Heart left ventricle (tissue), 16 donors: ENCODE data around the gene TRPC4. TPM values are rescaled to one million over a fixed set of nuclear protein-coding genes. Genes with fewer than 3 reads are reported as not detected.

ENCODE experiments used
- ATAC-seq, 4 donors: fragments of 200-7000 bp; cut with Tn5 transposase; one replicate each; pipeline ENCODE4 v1.9.1; 2020 to 2022; ENCODE audit warnings: moderate library complexity in 4 of 4, mild to moderate bottlenecking in 3 of 4, moderate number of reproducible peaks in 1 of 4
- DNase-seq, 5 donors: peaks; one replicate each; pipeline ENCODE4 v3.0.0-alpha.2; 2020
- H3K27ac ChIP-seq, 12 donors: fragments of 200-600 bp; sonication (generic) in 4 of 12; one replicate each; pipeline versions ENCODE4 v1.5.0 to v1.8.0; 2016 to 2022; ENCODE audit warnings: mild to moderate bottlenecking in 2 of 12
- H3K27me3 ChIP-seq, 9 donors: fragments of 200-600 bp; sonication (generic) in 2 of 9; one replicate each; pipeline versions ENCODE4 v1.5.1 to v1.8.0; 2016 to 2022; ENCODE audit warnings: mild to moderate bottlenecking in 3 of 9
- H3K36me3 ChIP-seq, 9 donors: fragments of 200-600 bp; sonication (generic) in 2 of 9; one replicate each; pipeline versions ENCODE4 v1.5.0 to v1.8.0; 2018 to 2022; ENCODE audit warnings: mild to moderate bottlenecking in 2 of 9
- H3K4me1 ChIP-seq, 12 donors: fragments of 200-600 bp; sonication (generic) in 4 of 12; one replicate each; pipeline versions ENCODE4 v1.5.0 to v1.8.0; 2016 to 2022; ENCODE audit warnings: mild to moderate bottlenecking in 3 of 12
- H3K4me3 ChIP-seq, 12 donors: fragments of 200-600 bp; sonication (generic) in 4 of 12; one replicate each; pipeline versions ENCODE4 v1.5.0 to v1.8.0; 2017 to 2022; ENCODE audit warnings: mild to moderate bottlenecking in 9 of 12, moderate library complexity in 4 of 12
- H3K9me3 ChIP-seq, 12 donors: fragments of 200-600 bp; sonication (generic) in 4 of 12; one replicate each; pipeline versions ENCODE4 v1.5.0 to v1.8.0; 2016 to 2022; ENCODE audit warnings: mild to moderate bottlenecking in 1 of 12
- POLR2A ChIP-seq, 2 donors: fragments of 450-650 bp; IDR thresholded peaks; one replicate each; pipeline ENCODE4 v1.6.1; 2017; ENCODE audit warnings: antibody characterized with exemption in 2 of 2, mild to moderate bottlenecking in 2 of 2, moderate library complexity in 2 of 2
- WGBS, 4 donors: extraction: QIAGEN DNeasy Blood & Tissue Kit in 2 of 4; methylation state at CpG; one replicate each; pipeline versions ENCODE4 v1.1.5 to v1.1.7; 2013 to 2018; 5-methylcytosine and 5-hydroxymethylcytosine counted together
- intact Hi-C, 10 donors: fragments of 100-400 bp; cut with DNase I; formaldehyde crosslinking; loops; one replicate each; pipeline versions ENCODE4 v1.11.1 to v1.14.2; 2022
- polyA plus RNA-seq, 2 donors: library from polyadenylated mRNA; stranded (reverse); fragments of 200-250 nt; gene quantifications; one replicate each; pipeline ENCODE4 v1.2.3, GENCODE V29; 2013
- total RNA-seq, 9 donors: library from RNA; depleted of rRNA in 2 of 9; stranded (reverse); fragments of >200 nt in 2 of 9; fragmentation: NEBNext Ultra II Directional in 3 of 9; extraction: Animal tissue kit (Norgen Biotek cat#: 25700) in 3 of 9; gene quantifications; one replicate each; pipeline versions ENCODE4 v1.1.0 to v1.2.4, GENCODE V29; 2016 to 2023
- TF ChIP-seq, protein P1 (sequence below), 12 donors: fragments of 200-600 bp; sonication (generic) in 4 of 12; IDR thresholded peaks; one replicate each; pipeline versions ENCODE4 v1.5.0 to v1.8.0; 2018 to 2022; ENCODE audit warnings: antibody characterized with exemption in 12 of 12, mild to moderate bottlenecking in 5 of 12
- donor health status: ischemic (EF 13 %, LVEDD 7.1; RV severe dilation, severe dysfunction).
- donor health status: healthy with polysubstance abuse.
- donor health status: DM: no; HTN: yes; CAD: no.
- donor health status: DM: no; HTN: no; CAD: no.
- donor health status: ischemic (EF 25% LVEDD 6.9; RV normal size, moderate dysfunction).
- donor health status: ischemic (EF 25% LVEDD 5.7; RV mildly dilated, moderate dysfunction).
- donor health status: healthy.
- donor health status: DM: yes; HTN: yes; CAD: no.
- donor health status: ischemic (EF 35%, LVEDD 5.7; RV mildly dilated, moderate dysfunction).
- donor health status: nonischemic (EF 11% LVEDD 7.7; RV severe dilation, severe dysfunction).
- donor health status: DM: yes; HTN: yes; CAD: no.
- donor health status: PGD.
- donor health status: ischemic (EF 29% LVEDD 5.4; RV normal size, mild dysfunction).
- donor health status: nonischemic (EF 23%, LVEDD 6.1; RV moderate dilation, normal function).

TRPC4 gene
- total and polyA plus RNA-seq, 11 donors: 0.25 to 2.5 (median 0.79) TPM

DNA sequence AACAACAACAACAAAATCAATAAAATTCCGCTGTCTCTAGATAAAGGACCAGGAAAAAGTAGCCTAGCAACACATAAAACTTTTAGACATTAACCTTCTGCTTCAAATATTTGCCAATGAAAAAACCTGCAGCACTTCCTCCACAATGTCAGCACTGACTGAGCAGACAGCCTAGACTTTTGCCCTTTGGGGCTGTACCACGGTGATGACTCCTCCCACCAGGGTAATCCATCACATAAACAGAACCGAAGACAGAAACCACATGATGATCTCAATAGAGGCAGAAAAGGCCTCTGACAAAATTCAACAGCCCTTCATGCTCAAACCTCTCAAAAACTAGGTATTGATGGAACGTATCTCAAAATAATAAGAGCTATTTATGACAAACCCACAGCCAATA is 30.2 kb upstream of the TRPC4 start:
- H3K4me3 ChIP-seq: no peak overlapping the region
- no peaks in the 10 kb centered on the region for H3K4me1 ChIP-seq
- H3K36me3 ChIP-seq: no peaks in the 10 kb centered on the region
- DNase-seq (no peak), ATAC-seq (no peak)
- H3K9me3 ChIP-seq: peaks cover 0 to 5% (median 0%) of the 10 kb centered on the region in 12 donors
- intact Hi-C loops: no loop called here
- TF ChIP-seq, protein P1, sequence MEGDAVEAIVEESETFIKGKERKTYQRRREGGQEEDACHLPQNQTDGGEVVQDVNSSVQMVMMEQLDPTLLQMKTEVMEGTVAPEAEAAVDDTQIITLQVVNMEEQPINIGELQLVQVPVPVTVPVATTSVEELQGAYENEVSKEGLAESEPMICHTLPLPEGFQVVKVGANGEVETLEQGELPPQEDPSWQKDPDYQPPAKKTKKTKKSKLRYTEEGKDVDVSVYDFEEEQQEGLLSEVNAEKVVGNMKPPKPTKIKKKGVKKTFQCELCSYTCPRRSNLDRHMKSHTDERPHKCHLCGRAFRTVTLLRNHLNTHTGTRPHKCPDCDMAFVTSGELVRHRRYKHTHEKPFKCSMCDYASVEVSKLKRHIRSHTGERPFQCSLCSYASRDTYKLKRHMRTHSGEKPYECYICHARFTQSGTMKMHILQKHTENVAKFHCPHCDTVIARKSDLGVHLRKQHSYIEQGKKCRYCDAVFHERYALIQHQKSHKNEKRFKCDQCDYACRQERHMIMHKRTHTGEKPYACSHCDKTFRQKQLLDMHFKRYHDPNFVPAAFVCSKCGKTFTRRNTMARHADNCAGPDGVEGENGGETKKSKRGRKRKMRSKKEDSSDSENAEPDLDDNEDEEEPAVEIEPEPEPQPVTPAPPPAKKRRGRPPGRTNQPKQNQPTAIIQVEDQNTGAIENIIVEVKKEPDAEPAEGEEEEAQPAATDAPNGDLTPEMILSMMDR (IDR thresholded peaks at IDR 0.05): no peak
- TF ChIP-seq POLR2A (IDR thresholded peaks at IDR 0.05): no peak
- 57 to 71% (median 61%) methylated on average over 4 of the region's 4 CpGs for WGBS, 4 donors
- no peaks in the 10 kb centered on the region for H3K27me3 ChIP-seq
- H3K27ac ChIP-seq: no peak overlapping the region

DNA sequence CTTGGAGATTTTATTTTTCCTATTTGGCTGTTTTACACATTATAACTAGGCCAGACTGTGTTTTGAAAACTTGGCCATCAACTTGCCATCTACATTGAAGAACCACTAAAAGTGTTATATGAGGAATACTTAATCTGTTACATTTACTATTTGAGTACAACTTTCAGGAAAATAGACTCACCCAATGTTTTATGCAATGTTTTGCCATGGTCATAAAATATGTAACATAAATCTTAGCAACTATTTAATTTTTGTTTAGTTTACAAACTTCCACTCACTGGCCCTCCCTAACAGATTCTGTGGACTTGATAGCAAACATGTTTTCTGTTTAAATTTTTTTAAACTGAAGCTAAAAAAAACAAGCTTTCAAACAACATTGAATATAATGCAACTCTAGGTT is 23.7 kb upstream of the TRPC4 start:
- no peak for ATAC-seq
- Histone ChIP-seq H3K9me3 (no peaks in the 10 kb centered on the region), H3K27me3 (no peaks in the 10 kb centered on the region), H3K4me3 (no peak overlapping the region), H3K4me1 (no peaks in the 10 kb centered on the region), H3K27ac (no peak overlapping the region), H3K36me3 (no peaks in the 10 kb centered on the region)
- intact Hi-C loops: no loop called here
- TF ChIP-seq, protein P1 (IDR thresholded peaks at IDR 0.05): no peak
- TF ChIP-seq POLR2A (IDR thresholded peaks at IDR 0.05): no peak
- no peak for DNase-seq

- Histone ChIP-seq H3K4me1 (no peaks in the 10 kb centered on the region), H3K4me3 (no peak overlapping the region), H3K27ac (no peak overlapping the region), H3K27me3 (no peaks in the 10 kb centered on the region), H3K36me3 (no peaks in the 10 kb centered on the region), H3K9me3 (no peaks in the 10 kb centered on the region)
- no peak for ATAC-seq
- TF ChIP-seq, protein P1 (IDR thresholded peaks at IDR 0.05): no peak
- no peak for TF ChIP-seq POLR2A (IDR thresholded peaks at IDR 0.05)
- DNase-seq: no peak
- WGBS, 4 donors: 67 to 68% (median 67%) methylated on average over 4 of the region's 4 CpGs
- intact Hi-C loops: loop anchor here in 1 of 10 donors (10.0 kb wide), 1 partner anchor 145 kb away; no protein-coding TSS in a partner anchor
Observed at GRCh38 chr13:37889820-37890219, 20.2 kb upstream of the TRPC4 start.

DNA sequence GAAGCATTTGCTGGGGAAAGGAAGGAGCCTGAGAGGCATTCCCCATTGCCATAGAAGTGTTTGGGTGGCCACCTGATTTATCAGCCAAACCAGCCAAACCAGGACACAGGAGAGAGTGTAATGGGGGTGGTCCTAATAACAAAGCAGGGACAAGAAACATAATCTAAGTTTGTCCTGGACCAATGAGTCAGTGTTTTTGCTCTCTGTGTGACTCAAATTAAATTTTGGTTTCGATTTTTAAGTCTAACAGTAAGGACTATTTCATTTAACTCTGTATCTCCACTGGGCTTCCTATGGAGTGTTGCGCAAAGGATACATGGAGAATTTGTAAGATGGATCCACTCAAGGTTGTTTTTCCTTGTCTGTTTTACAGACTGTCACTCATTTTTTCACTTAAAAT is 19.5 kb upstream of the TRPC4 start:
- TF ChIP-seq, protein P1 (IDR thresholded peaks at IDR 0.05): no peak
- TF ChIP-seq POLR2A (IDR thresholded peaks at IDR 0.05): no peak
- WGBS, 4 donors: 77 to 81% (median 78%) methylated on average over 2 of the region's 2 CpGs
- Histone ChIP-seq H3K27me3 (no peaks in the 10 kb centered on the region), H3K27ac (no peak overlapping the region), H3K9me3 (no peaks in the 10 kb centered on the region), H3K36me3 (no peaks in the 10 kb centered on the region), H3K4me3 (no peak overlapping the region), H3K4me1 (no peaks in the 10 kb centered on the region)
- DNase-seq (no peak), ATAC-seq (no peak)
- intact Hi-C loops: loop anchor here in 1 of 10 donors (10.0 kb wide), 1 partner anchor 146 kb away; no protein-coding TSS in a partner anchor
